Measurements from ENCODE around the gene RASA1.

RASA1 gene

GRCh38 chr5:87432460-87432859 lies 164.8 kb downstream of the RASA1 start:
- H3K9me3 ChIP-seq (replicated peaks in 1 of 2; ENCODE audit: control insufficient read depth in 2 of 2, insufficient read depth in 1 of 2, low read depth in 1 of 2, low read length in 2 of 2): no peaks in the 10 kb centered on the region
- no peak overlapping the region for H2BK12ac ChIP-seq (ENCODE audit: low read length)
- H3K36me3 ChIP-seq (replicated peaks in 1 of 2; ENCODE audit: control insufficient read depth in 2 of 2, insufficient read depth in 2 of 2, low read length in 2 of 2): no peaks in the 10 kb centered on the region
- H3K14ac ChIP-seq (ENCODE audit: low read length): no peak overlapping the region
- no peak overlapping the region for H3K4ac ChIP-seq (ENCODE audit: low read length)
- H3K9ac ChIP-seq (ENCODE audit: low read depth, low read length, poor library complexity): no peak overlapping the region
- H2BK5ac ChIP-seq (ENCODE audit: low read length): no peak overlapping the region
- no peak overlapping the region for H2BK15ac ChIP-seq (ENCODE audit: low read length)
- H2AK5ac ChIP-seq (ENCODE audit: low read depth, low read length): no peak overlapping the region
- H2AFZ ChIP-seq (ENCODE audit: low read length): no peak overlapping the region
- H2BK120ac ChIP-seq (ENCODE audit: low read depth, low read length): no peak overlapping the region
- no peaks in the 10 kb centered on the region for H3K27me3 ChIP-seq (ENCODE audit: control insufficient read depth in 3 of 3, insufficient read depth in 3 of 3, low read depth in 1 of 3, low read length in 3 of 3)
- H3K27ac ChIP-seq (replicated peaks; ENCODE audit: low read length): no peak overlapping the region
- H4K8ac ChIP-seq (ENCODE audit: low read depth, low read length): no peak overlapping the region
- H3K79me1 ChIP-seq (ENCODE audit: low read depth, low read length): no peaks in the 10 kb centered on the region
- H3K4me2 ChIP-seq (ENCODE audit: insufficient read depth, low read length, poor library complexity, severe bottlenecking): no peak overlapping the region
- H3K4me1 ChIP-seq (ENCODE audit: control insufficient read depth in 2 of 2, insufficient read depth in 1 of 2, low read depth in 1 of 2, low read length in 2 of 2): no peaks in the 10 kb centered on the region
- H3K18ac ChIP-seq (ENCODE audit: low read length): no peak overlapping the region
- H4K91ac ChIP-seq (ENCODE audit: low read depth, low read length, poor library complexity): no peak overlapping the region
- no peak overlapping the region for H3K23ac ChIP-seq (ENCODE audit: low read depth, low read length, poor library complexity)
- no peak for DNase-seq (ENCODE audit: low spot score)
- H3K4me3 ChIP-seq (ENCODE audit: low read length in 2 of 2): no peak overlapping the region
- no CpG with 5 or more reads among the region's 2 CpGs for WGBS, 2 donors (ENCODE audit: extremely low coverage in 2 of 2, insufficient read length in 2 of 2, insufficient replicate concordance in 1 of 2)

- Histone ChIP-seq H4K91ac (ENCODE audit: low read depth, low read length, poor library complexity) (no peak overlapping the region), H3K9me3 (replicated peaks in 1 of 2; ENCODE audit: control insufficient read depth in 2 of 2, insufficient read depth in 1 of 2, low read depth in 1 of 2, low read length in 2 of 2) (no peaks in the 10 kb centered on the region), H3K18ac (ENCODE audit: low read length) (no peak overlapping the region), H3K36me3 (replicated peaks in 1 of 2; ENCODE audit: control insufficient read depth in 2 of 2, insufficient read depth in 2 of 2, low read length in 2 of 2) (no peaks in the 10 kb centered on the region), H2BK12ac (ENCODE audit: low read length) (no peak overlapping the region), H3K9ac (ENCODE audit: low read depth, low read length, poor library complexity) (no peak overlapping the region), H3K4me1 (ENCODE audit: control insufficient read depth in 2 of 2, insufficient read depth in 1 of 2, low read depth in 1 of 2, low read length in 2 of 2) (no peaks in the 10 kb centered on the region), H2BK15ac (ENCODE audit: low read length) (no peak overlapping the region), H3K23ac (ENCODE audit: low read depth, low read length, poor library complexity) (no peak overlapping the region), H3K27ac (replicated peaks; ENCODE audit: low read length) (no peak overlapping the region), H3K27me3 (ENCODE audit: control insufficient read depth in 3 of 3, insufficient read depth in 3 of 3, low read depth in 1 of 3, low read length in 3 of 3) (no peaks in the 10 kb centered on the region), H3K14ac (ENCODE audit: low read length) (no peak overlapping the region), H2AK5ac (ENCODE audit: low read depth, low read length) (no peak overlapping the region), H4K8ac (ENCODE audit: low read depth, low read length) (no peak overlapping the region), H3K4me2 (ENCODE audit: insufficient read depth, low read length, poor library complexity, severe bottlenecking) (no peak overlapping the region), H3K4ac (ENCODE audit: low read length) (no peak overlapping the region), H3K79me1 (ENCODE audit: low read depth, low read length) (no peaks in the 10 kb centered on the region), H3K4me3 (ENCODE audit: low read length in 2 of 2) (no peak overlapping the region), H2BK5ac (ENCODE audit: low read length) (no peak overlapping the region), H2BK120ac (ENCODE audit: low read depth, low read length) (no peak overlapping the region), H2AFZ (ENCODE audit: low read length) (no peak overlapping the region)
- DNase-seq (ENCODE audit: low spot score): no peak
- WGBS, 2 donors (ENCODE audit: extremely low coverage in 2 of 2, insufficient read length in 2 of 2, insufficient replicate concordance in 1 of 2): no CpG with 5 or more reads among the region's 1 CpG
Observed at GRCh38 chr5:87433945-87434344, 166.3 kb downstream of the RASA1 start.

- Histone ChIP-seq H2AK5ac (ENCODE audit: low read depth, low read length) (no peak overlapping the region), H4K91ac (ENCODE audit: low read depth, low read length, poor library complexity) (no peak overlapping the region), H2BK12ac (ENCODE audit: low read length) (no peak overlapping the region), H3K4me2 (ENCODE audit: insufficient read depth, low read length, poor library complexity, severe bottlenecking) (no peak overlapping the region), H3K27me3 (ENCODE audit: control insufficient read depth in 3 of 3, insufficient read depth in 3 of 3, low read depth in 1 of 3, low read length in 3 of 3) (no peaks in the 10 kb centered on the region), H4K8ac (ENCODE audit: low read depth, low read length) (no peak overlapping the region), H3K9ac (ENCODE audit: low read depth, low read length, poor library complexity) (no peak overlapping the region), H3K14ac (ENCODE audit: low read length) (no peak overlapping the region), H3K27ac (replicated peaks; ENCODE audit: low read length) (no peak overlapping the region), H3K4me3 (ENCODE audit: low read length in 2 of 2) (no peak overlapping the region), H2AFZ (ENCODE audit: low read length) (no peak overlapping the region), H3K4me1 (ENCODE audit: control insufficient read depth in 2 of 2, insufficient read depth in 1 of 2, low read depth in 1 of 2, low read length in 2 of 2) (no peaks in the 10 kb centered on the region), H2BK120ac (ENCODE audit: low read depth, low read length) (no peak overlapping the region), H3K9me3 (replicated peaks in 1 of 2; ENCODE audit: control insufficient read depth in 2 of 2, insufficient read depth in 1 of 2, low read depth in 1 of 2, low read length in 2 of 2) (no peaks in the 10 kb centered on the region), H3K23ac (ENCODE audit: low read depth, low read length, poor library complexity) (no peak overlapping the region), H3K36me3 (replicated peaks in 1 of 2; ENCODE audit: control insufficient read depth in 2 of 2, insufficient read depth in 2 of 2, low read length in 2 of 2) (no peaks in the 10 kb centered on the region), H3K18ac (ENCODE audit: low read length) (no peak overlapping the region), H3K79me1 (ENCODE audit: low read depth, low read length) (no peaks in the 10 kb centered on the region), H3K4ac (ENCODE audit: low read length) (no peak overlapping the region), H2BK5ac (ENCODE audit: low read length) (no peak overlapping the region), H2BK15ac (ENCODE audit: low read length) (no peak overlapping the region)
- WGBS, 2 donors (ENCODE audit: extremely low coverage in 2 of 2, insufficient read length in 2 of 2, insufficient replicate concordance in 1 of 2): no CpG with 5 or more reads among the region's 1 CpG
- DNase-seq (ENCODE audit: low spot score): no peak
Observed at GRCh38 chr5:87434461-87434860, 166.8 kb downstream of the RASA1 start.

GRCh38 chr5:87435144-87435694 lies 167.5 kb downstream of the RASA1 start:
- H3K27ac ChIP-seq (replicated peaks; ENCODE audit: low read length): no peak overlapping the region
- H3K36me3 ChIP-seq (replicated peaks in 1 of 2; ENCODE audit: control insufficient read depth in 2 of 2, insufficient read depth in 2 of 2, low read length in 2 of 2): no peaks in the 10 kb centered on the region
- DNase-seq (ENCODE audit: low spot score): no peak
- 100% methylated on average over 1 of the region's 2 CpGs; no CpG with 5 or more reads in 1 of the 2 donors for WGBS, 2 donors (ENCODE audit: extremely low coverage in 2 of 2, insufficient read length in 2 of 2, insufficient replicate concordance in 1 of 2)
- no peak overlapping the region for H3K14ac ChIP-seq (ENCODE audit: low read length)
- no peak overlapping the region for H2BK120ac ChIP-seq (ENCODE audit: low read depth, low read length)
- no peak overlapping the region for H2BK5ac ChIP-seq (ENCODE audit: low read length)
- no peak overlapping the region for H3K23ac ChIP-seq (ENCODE audit: low read depth, low read length, poor library complexity)
- no peak overlapping the region for H3K18ac ChIP-seq (ENCODE audit: low read length)
- H3K4me1 ChIP-seq (ENCODE audit: control insufficient read depth in 2 of 2, insufficient read depth in 1 of 2, low read depth in 1 of 2, low read length in 2 of 2): no peaks in the 10 kb centered on the region
- H3K4me2 ChIP-seq (ENCODE audit: insufficient read depth, low read length, poor library complexity, severe bottlenecking): no peak overlapping the region
- no peaks in the 10 kb centered on the region for H3K27me3 ChIP-seq (ENCODE audit: control insufficient read depth in 3 of 3, insufficient read depth in 3 of 3, low read depth in 1 of 3, low read length in 3 of 3)
- no peak overlapping the region for H2AK5ac ChIP-seq (ENCODE audit: low read depth, low read length)
- no peak overlapping the region for H2BK15ac ChIP-seq (ENCODE audit: low read length)
- no peak overlapping the region for H3K4me3 ChIP-seq (ENCODE audit: low read length in 2 of 2)
- no peaks in the 10 kb centered on the region for H3K79me1 ChIP-seq (ENCODE audit: low read depth, low read length)
- no peaks in the 10 kb centered on the region for H3K9me3 ChIP-seq (replicated peaks in 1 of 2; ENCODE audit: control insufficient read depth in 2 of 2, insufficient read depth in 1 of 2, low read depth in 1 of 2, low read length in 2 of 2)
- H2AFZ ChIP-seq (ENCODE audit: low read length): no peak overlapping the region
- no peak overlapping the region for H3K4ac ChIP-seq (ENCODE audit: low read length)
- H3K9ac ChIP-seq (ENCODE audit: low read depth, low read length, poor library complexity): no peak overlapping the region
- H4K8ac ChIP-seq (ENCODE audit: low read depth, low read length): no peak overlapping the region
- no peak overlapping the region for H2BK12ac ChIP-seq (ENCODE audit: low read length)
- H4K91ac ChIP-seq (ENCODE audit: low read depth, low read length, poor library complexity): no peak overlapping the region
